NCI-H2171 (cell line): ENCODE results near the gene OTOS.

Experiments
- DNase-seq: peaks from one replicate; lab custom pipeline; 2025; lab: John Stamatoyannopoulos, UW

The OTOS gene

GRCh38 chr2:240167588-240167880 lies 27.1 kb upstream of the OTOS start:
- no peak for DNase-seq

DNA sequence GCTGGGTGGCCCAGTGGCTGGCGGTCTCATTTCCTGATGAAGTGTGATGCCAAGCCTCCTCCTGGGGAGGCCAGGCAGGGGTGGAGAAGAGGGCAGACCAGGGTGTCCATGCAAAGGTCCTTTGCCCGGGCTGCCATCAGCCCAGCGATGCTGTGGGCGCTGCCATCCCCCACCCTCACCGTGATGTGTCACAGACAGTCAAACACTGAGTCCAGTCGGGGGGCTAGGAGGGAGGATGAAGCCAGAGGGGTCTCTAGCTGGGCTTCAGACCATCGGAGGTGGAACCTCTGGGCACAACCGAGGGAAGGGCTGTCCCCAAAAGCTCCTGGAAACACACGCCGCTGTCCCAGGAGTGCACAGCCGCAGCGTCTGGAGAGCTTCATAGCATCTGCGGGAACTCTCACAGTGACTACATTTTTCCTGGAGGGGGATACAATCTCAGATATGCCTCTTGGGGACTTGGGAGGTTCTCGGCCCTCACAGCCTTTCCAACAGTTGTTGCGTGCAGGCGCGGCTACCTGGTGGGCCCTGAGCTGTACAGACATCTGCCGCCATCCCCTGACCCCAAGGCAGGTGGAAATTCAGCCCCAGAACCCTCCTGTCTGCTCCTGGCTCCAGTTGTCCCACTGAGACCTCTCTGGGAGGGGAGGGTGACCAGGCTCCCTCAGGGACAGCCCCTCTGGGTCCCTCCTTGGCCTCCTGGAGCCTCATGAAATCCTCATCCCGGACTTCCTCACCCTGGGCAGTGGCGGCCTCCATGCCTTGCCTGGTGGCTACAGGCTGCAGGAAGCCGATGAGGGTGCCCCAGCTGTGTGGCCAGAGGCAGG lies 26.5 kb upstream of the OTOS start:
- DNase-seq = no peak

GRCh38 chr2:240166191-240166590 lies 25.7 kb upstream of the OTOS start:
- DNase-seq = no peak

- no peak for DNase-seq
Measured at GRCh38 chr2:240165661-240166060, 25.2 kb upstream of the OTOS start.

- DNase-seq = no peak
Measured at GRCh38 chr2:240165034-240165433, 24.6 kb upstream of the OTOS start.

GRCh38 chr2:240164586-240164985 lies 24.1 kb upstream of the OTOS start:
- DNase-seq = no peak

GRCh38 chr2:240163844-240164574 lies 23.6 kb upstream of the OTOS start:
- DNase-seq = no peak

DNA sequence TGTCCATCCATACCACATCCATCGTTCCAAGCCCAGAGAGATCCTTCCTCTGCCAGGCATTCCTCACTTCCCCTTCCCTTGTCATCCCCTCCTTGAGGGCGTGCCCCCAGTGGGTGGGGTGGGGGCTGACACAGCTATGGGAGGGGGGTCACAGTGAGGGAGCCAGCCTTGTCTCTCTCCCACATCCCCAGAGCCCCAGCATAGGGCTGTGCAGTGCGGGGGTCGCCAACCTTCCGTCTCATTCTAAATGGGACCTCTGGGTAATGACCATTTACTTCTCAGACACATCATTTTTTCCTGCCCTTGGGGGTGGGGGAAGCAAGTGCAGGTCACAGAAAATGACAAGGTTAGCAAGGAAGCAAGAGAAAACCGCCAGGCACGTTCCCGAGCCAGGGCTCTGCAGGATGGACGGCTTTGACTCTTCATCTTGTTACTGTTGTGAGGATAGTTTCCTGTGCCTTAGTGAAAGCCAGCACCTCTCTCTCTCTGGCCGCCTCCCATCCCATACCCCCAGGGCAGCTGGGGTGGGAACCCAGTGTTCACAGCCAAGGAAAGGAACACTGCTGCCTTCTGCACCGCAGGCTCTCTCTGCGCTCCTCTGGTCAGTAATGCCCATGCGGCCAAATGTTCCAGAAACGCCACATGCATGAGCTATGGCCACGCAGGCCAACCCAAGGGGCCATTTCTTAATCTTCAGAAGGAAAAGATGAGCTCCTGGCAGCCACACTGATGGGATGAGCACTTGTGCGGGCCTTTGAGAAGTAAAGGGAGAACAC lies 22.7 kb upstream of the OTOS start:
- no peak for DNase-seq

- DNase-seq = no peak
Measured at GRCh38 chr2:240162531-240162930, 22.1 kb upstream of the OTOS start.

DNA sequence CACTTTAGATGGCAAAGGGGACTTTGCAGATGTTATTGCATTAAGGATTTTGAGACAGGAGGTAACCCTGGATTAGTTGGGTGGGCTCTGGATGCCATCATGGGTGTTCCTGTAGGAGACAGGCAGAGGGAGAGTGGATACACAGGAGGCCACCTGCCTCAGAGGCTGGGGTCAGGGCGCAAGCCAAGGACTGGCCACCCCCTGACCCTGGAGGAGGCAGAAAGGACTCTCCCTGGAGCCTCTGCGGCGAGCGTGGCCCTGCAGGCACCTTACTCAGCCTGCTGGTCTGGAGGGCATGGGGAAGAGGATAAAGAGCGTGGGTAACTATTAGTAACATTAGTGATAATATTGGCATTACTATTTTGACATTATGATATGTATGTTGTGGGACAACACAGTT lies 21.6 kb upstream of the OTOS start:
- DNase-seq = no peak

- no peak for DNase-seq
Measured at GRCh38 chr2:240161087-240161750, 20.8 kb upstream of the OTOS start.

DNA sequence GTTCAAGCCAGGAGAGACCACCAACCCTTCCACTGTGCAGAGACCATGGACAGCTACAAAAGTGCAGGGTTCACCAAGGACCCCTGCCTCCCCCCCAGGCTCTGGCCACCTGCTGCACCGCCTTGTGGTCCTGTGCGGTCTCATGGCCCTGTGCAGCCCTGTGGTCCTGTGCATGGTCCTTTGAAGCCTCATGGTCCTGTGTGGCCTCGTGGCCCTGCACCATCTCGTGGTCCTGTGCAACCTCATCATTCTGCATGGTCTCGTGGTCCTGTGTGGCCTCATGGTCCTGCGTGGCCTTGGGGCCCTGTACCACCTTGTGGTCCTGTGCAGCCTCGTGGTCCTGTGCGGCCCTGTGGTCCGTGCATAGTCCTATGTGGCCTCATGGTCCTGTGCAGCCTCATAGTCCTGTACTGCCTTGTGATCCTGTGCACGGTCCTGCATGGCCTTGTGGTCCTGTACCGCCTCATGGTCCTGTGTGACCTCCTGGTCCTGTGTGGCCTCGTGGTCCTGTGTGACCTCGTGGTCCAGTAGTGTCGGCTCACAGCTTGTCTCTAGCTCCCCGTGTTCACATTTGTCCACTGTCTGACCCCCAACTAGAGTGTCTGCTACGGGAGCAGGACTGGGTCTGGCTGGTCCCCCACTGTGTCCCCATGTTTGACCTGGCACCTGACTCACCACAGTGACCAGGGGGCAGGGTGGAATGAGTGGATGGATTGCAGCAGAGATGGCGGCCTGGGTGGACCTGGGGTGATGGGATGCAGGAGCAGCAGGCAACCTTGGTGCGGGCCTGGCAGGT lies 20.0 kb upstream of the OTOS start:
- no peak for DNase-seq

DNA sequence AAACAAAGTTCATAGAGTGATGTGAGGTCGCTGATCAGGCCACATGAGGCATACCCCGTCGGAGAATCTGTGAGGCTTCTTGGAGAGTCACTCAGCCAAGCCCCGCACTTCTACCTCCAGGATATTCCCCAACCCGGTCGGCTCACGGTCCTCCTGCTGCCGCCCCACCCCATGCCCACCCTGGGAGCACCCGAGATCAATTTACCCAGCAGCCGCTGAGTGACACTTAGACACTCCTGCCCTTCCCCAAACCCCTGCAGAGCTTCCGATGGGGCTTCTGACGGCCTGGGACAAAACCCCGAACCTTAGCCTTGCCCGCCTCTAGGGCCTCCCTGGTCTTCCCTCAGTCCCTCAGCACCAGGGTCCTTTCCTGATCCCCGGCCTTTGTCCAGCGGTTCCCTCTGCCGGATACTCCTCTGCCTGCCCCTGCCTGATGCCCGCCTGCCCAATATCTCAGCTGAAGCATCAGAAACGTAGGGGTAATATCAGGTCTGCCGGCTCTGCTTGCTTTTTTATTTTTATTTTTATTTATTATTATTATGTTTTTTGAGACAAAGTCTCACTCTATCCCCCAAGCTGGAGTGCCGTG lies 18.9 kb upstream of the OTOS start:
- DNase-seq = no peak

- DNase-seq = no peak
Measured at GRCh38 chr2:240157147-240157470, 16.7 kb upstream of the OTOS start.

DNA sequence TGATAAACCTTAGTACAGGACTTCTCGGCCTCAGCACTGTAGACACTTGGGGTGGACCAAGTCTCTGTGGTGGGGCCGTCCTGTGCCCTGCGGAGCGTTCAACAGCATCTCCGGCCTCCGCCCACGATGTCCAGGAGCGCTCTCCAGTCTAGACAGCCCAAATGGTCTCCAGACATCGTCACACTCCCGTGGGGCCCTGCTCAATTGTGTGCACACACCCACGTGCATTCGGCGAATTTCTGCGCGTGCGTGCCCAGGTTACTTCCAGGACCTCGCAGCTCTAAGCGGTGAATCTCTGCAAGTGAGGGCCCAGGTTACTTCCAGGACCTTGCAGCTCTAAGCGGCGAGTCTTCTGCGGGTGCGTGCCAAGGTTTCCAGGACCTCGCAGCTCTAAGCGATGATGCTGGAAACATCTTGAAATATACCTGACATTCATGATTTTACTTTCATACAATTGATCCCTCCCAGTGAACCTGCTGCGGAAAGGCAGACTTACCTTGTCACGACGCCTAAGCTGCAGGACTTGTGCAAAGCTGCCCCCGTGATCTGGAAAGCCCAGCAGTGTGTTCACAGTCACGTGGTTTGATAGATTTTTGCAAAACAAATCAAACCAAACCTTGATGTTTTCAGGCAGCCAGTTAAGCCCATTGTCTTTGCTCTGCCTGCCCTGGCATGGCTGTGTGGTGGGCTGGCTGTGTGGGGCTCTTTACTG lies 16.1 kb upstream of the OTOS start:
- DNase-seq = no peak

- no peak for DNase-seq
Measured at GRCh38 chr2:240155745-240156390, 15.4 kb upstream of the OTOS start.

DNA sequence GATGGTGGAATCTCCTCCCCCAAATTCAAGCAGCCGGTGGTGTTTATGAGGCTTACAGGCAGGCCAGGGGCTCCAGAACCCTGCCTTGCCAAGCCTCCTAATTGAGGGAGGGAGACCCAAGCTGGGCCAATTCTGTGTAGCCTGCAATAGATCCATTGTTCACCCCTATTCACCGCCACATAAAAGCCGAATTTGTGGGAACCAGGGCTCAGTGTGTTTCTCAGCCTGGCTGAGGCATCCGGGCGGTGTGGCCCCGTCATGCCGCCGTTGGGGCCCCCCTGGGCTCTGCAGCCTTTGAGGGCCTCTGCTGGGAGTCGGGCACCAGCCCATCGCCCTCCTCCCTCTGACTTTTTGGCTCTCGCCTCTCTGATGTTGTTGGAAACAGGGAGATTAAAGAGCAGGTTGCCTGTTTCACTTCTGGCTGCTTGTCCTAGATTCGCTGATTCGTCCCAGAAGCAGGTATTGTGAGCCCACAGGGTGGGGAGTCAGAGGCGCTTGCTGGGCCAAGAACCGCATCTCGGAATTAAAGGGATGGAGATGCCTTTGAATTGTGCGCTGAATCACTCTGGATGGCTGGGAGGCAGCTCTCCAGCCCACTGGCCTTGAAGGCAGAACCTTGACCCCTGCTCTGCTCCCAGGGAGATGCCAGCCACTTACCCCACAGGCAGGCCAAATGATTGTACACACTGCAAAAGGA lies 14.7 kb upstream of the OTOS start:
- DNase-seq = no peak

DNA sequence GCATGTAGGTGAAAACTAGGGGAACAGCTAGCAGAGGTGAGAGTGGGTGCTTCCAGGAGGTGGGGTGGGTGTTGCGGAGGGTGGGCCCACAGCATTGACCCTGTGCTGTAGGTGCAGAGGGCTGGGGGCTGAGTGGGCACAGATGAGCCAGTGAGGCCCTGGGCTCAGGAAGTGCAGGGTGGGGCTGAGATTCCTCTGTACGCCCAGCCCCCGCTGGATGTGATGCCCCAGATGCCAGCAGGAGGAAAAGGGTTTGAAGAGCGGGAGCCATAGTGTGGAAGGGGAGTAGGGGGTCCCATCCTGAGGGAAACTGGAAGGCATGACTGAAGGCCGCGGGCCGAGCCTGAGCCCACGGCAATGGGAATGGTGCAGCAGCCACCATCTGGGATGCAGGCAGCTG lies 14.1 kb upstream of the OTOS start:
- DNase-seq = no peak

GRCh38 chr2:240153418-240153817 lies 13.0 kb upstream of the OTOS start:
- DNase-seq = no peak
